Ammon's horn (tissue), 1 donor: ENCODE data around the gene AIG1.
"Not testable (repeated sequence)": the region's sequence is repeated elsewhere in the genome, so short reads cannot be mapped to it uniquely, and the experiment has no call there.

ENCODE experiments used
- DNase-seq: peaks from one replicate; pipeline ENCODE4 v3.0.0-alpha.2; 2016; ENCODE audit warnings: low spot score

The AIG1 gene

GRCh38 chr6:143332153-143332845 is 271.6 kb downstream of the AIG1 start:
- DNase-seq, result no peak

DNA sequence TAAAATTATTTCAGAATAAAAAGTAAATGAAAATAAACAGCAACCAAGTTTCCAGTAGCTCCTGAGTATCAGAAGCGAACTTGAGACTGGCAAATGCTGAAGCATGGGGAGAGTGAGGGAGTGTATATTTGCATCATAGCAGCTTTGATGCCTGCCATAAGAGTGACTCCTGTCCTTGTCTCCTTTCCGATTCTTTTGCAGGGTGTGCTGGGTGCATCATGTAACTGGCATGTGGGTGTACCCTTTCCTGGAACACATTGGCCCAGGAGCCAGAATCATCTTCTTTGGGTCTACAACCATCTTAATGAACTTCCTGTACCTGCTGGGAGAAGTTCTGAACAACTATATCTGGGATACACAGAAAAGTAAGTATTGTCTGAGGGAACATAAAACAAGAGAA is 272.4 kb downstream of the AIG1 start:
- no peak for DNase-seq

GRCh38 chr6:143333749-143334520 is 273.2 kb downstream of the AIG1 start:
- peak; percentile 12 for DNase-seq

- no peak for DNase-seq
Observed at GRCh38 chr6:143335865-143336264, 275.2 kb downstream of the AIG1 start.

DNA sequence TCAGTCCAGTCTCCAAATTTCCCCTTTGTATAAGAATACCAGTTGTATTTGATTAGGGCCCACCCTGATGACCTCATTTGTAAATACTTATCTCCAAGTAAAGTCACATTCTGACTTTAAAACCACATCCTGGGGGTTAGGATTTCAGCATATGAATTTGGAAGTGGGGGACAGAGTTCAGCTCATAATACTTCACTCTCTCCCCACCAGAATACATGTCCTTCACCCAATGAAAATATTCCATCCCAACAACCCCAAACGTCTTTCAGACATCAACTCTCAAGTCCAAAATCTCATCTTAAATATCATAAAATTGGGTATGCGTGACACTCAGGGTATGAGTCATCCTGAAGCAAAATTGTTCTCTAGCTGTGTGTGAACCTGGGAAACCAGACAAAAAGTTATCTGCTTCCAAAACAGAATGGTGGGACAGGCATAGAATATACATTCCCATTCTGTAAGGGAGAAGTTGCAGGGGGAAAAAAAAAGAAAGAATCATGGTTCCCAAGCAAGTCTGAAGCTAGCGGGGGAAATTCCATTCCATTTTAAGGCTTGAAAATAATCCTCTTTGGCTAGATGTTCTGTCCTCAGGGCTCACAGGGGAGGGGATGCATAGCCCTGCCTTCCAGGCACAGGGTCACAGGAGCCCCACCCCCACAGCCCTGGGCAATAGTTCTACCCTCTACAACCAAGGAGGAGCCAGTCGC is 275.9 kb downstream of the AIG1 start:
- DNase-seq, result no peak

DNA sequence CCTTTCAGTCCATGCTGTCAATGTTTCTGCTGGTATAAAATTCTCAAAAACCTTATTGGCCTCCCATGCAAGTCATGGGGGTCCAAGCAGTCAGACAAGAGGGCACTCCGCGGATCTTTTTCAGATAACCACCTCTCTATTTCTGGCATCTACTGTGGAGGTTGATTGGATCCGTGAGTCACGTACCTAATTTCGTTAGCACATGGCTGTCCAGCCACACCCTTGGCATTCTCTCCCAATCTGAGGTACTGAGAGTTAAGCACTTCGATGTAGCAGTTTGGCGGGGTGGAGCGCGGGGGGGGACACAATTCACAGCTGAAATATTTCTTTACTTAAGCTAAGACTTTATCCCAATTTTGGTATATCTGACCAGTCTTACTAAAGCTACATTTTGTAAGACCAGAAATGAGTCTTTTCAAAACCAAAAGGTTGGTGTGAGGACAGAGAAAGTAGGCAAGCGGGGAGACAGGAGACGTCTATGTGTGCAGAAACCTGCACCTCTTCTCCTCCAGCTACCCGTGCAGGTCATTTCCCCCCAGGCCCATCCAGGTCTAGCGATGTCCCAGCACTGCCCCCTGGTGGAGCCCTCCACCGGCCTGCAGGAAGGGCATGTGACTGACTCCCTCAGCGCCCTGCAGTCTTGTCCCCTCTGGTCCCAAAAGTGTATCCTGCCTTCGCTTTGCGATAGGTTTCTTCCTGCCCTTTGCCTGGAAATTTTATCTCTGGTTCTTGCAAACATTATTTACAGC is 276.7 kb downstream of the AIG1 start:
- no peak for DNase-seq

- DNase-seq, result no peak
Observed at GRCh38 chr6:143339223-143339622, 278.5 kb downstream of the AIG1 start.

DNA sequence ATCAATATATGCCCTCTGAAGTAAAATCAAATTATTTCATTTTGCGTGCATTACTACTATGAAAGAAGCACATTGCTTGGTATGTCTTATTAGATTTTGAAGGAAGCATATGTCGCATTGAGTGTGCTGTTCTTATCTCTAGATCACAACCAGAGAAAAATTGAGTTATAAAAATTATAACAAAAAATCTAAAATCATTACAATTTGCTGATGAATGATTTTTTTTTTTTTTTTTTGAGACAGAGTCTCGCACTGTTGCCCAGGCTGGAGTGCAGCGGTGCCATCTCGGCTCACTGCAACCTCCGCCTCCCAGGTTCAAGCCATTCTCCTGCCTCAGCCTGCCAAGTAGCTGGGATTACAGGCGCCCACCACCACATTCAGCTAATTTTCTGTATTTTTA is 284.8 kb downstream of the AIG1 start:
- not testable (repeated sequence) for DNase-seq

DNA sequence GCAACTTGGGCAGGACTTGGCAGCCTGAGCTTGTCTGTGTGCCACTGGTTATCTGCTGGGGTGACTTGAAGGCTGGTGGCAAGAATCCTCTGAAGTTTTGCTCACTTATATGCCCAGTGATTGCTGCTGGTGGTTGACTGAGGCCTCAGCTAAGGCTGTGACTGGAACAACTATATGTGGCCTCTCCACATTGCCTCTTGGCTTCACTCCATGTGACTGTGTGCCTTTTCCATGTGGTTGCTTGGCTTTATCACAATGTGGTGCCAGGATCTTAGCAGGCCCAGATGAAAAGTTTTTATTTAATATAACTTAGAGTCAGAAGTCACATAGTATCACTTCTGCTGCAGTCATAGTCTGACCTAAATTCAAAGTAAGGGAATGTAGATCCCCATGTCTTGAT is 285.3 kb downstream of the AIG1 start:
- DNase-seq, result no peak

GRCh38 chr6:143348531-143348930 is 287.8 kb downstream of the AIG1 start:
- no peak for DNase-seq

- no peak for DNase-seq
Observed at GRCh38 chr6:143349530-143349929, 288.8 kb downstream of the AIG1 start.

GRCh38 chr6:143356101-143356880 is 295.6 kb downstream of the AIG1 start:
- DNase-seq, result no peak

DNA sequence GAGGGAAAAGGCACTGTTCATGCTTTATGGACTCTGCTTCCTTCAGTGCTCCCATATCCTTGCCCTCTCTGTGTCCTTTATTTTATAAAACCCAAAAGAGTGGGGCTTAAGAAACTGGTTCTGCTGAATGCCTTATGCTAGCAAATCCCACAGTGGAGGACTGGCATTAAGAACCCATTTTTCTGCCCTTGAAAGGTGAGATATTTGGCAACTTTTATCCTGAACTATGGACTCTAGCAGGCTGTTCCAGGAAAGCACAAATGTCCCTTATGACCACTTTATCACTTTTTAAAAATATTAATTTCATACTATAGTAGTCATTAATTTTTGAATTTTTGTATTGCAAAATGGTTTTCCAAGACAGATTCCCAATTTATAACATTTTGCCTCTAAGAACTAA is 296.5 kb downstream of the AIG1 start:
- no peak for DNase-seq

GRCh38 chr6:143357561-143358255 is 297.0 kb downstream of the AIG1 start:
- no peak for DNase-seq

GRCh38 chr6:143361536-143362191 is 301.0 kb downstream of the AIG1 start:
- no peak for DNase-seq

DNA sequence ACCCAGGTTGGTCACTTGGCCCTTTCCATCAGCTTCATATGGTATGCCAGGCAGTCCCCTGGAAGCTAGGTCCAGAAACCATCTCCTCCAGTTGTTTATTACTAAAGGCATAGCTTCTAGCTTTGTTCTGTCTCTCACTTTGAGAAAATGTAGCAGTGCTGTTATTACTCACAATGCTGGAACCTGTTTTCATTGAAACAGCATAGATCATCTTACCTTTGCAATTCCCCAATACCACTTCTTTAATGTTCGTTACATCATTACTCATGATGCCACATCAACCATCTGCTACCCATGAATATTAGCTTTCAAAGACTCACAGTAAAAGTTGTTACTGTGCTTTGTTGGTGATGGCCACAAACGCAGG is 301.5 kb downstream of the AIG1 start:
- DNase-seq, result no peak

DNA sequence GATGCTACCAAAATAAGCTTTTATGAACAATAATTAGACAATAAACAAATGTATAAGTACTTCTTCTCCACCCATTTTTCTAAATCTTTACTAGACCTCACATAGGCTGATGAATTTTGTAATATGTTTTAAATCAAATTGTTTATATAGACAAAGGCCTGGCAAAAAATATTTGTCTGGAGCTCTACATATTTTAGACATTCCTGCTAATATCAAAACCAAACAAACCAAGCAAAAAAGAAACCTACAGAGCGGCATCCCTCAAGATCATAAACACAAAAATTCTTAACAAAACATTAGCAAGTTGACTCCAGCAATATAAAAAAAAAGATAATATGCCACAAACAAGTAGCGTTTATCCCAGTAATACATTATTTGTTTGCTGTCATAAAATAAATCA is 302.6 kb downstream of the AIG1 start:
- no peak for DNase-seq

- no peak for DNase-seq
Observed at GRCh38 chr6:143368426-143368825, 307.7 kb downstream of the AIG1 start.

DNA sequence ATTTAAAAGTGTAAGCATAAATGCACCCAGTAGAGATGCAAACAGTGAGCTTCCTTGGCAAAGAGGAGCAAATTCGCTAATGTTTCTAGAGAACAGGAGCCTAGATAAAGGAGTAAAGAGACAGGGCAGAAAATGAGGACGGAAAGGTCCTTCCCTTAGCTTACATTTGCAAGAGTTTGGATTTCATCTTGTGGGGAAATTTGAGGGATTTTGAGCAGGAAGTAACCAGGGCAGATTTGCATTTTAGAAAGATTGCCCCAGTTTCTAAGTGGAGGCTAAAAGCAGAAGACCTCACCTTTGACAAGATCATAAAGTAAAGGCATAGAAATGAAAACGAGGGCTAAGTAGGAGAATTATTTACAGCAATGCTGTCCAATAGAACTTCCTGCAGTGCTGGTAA is 309.3 kb downstream of the AIG1 start:
- DNase-seq, result no peak

- DNase-seq, result no peak
Observed at GRCh38 chr6:143370812-143371370, 310.2 kb downstream of the AIG1 start.
